HEK293 (cell line): ENCODE results near the gene RNASEH2B.

ENCODE experiments used
- CTCF ChIA-PET: fragments of 350-600 bp; formaldehyde crosslinking; extraction: SDS; loops from one replicate; lab custom pipeline; 2021; ENCODE audit warnings: antibody characterized with exemption; lab: Yijun Ruan, JAX
- POLR2A ChIA-PET: fragments of 300-600 bp; formaldehyde crosslinking; extraction: SDS; loops from one replicate; lab custom pipeline; 2020; ENCODE audit warnings: antibody characterized with exemption, inconsistent platforms; lab: Yijun Ruan, JAX
- H3K27ac ChIP-seq: fragments of 200-500 bp; sonication (Bioruptor generic); 2 replicates; pipeline ENCODE4 v1.5.1; 2014; ENCODE audit warnings: low read depth, low read length, control low read depth, inconsistent platforms; ENCODE audit errors: extremely low read depth
- H3K36me3 ChIP-seq, 2 experiments: fragments of 200-500 bp in 1 of 2; sonication (Bioruptor generic) in 1 of 2; 1 replicate in 1 of 2; 2 replicates in 1 of 2; pipeline ENCODE4 v1.5.1; 2014 to 2017; ENCODE audit warnings: inconsistent platforms in 2 of 2, low read length in 2 of 2; ENCODE audit not compliant: control insufficient read depth in 2 of 2, insufficient read depth in 1 of 2
- H3K4me1 ChIP-seq: fragments of 200-500 bp; sonication (Bioruptor generic); 2 replicates; pipeline ENCODE4 v1.5.1; 2014; ENCODE audit warnings: mild to moderate bottlenecking, low read length, inconsistent platforms; ENCODE audit not compliant: control insufficient read depth, insufficient read depth
- H3K4me3 ChIP-seq: 2 replicates; pipeline ENCODE4 v1.5.1; 2011; ENCODE audit warnings: low read depth, mild to moderate bottlenecking, control low read depth, low read length, moderate library complexity
- H3K9me3 ChIP-seq: fragments of 200-500 bp; sonication (Bioruptor generic); 2 replicates; pipeline ENCODE4 v1.5.1; 2014; ENCODE audit warnings: low read depth, low read length, inconsistent platforms; ENCODE audit not compliant: control insufficient read depth, insufficient read depth
- GLI2 ChIP-seq: fragments of 450-650 bp; formaldehyde crosslinking; IDR thresholded peaks from 2 replicates; pipeline ENCODE4; 2017; ENCODE audit warnings: missing biosample characterization, missing genetic modification characterization, low read depth, borderline replicate concordance
- HOXC10 ChIP-seq: sonication (generic); formaldehyde crosslinking; IDR thresholded peaks from 2 replicates; pipeline ENCODE4 v1.8.1; 2023; ENCODE audit warnings: mild to moderate bottlenecking, missing genetic modification reagents
- IKZF3 ChIP-seq: fragments of 450-650 bp; IDR thresholded peaks from 2 replicates; pipeline ENCODE4 v1.5.0; 2018; ENCODE audit warnings: missing biosample characterization, mild to moderate bottlenecking, missing genetic modification characterization, moderate library complexity
- SETDB1 ChIP-seq: IDR thresholded peaks from one replicate; pipeline ENCODE4 v1.6.1; 2017; ENCODE audit warnings: mild to moderate bottlenecking, low read length, moderate library complexity, mixed read lengths; ENCODE audit not compliant: insufficient read length
- SP3 ChIP-seq: fragments of 450-650 bp; formaldehyde crosslinking; IDR thresholded peaks from 2 replicates; pipeline ENCODE4 v1.5.1; 2016; ENCODE audit warnings: missing biosample characterization, missing genetic modification characterization
- ZBTB8A ChIP-seq: fragments of 450-650 bp; formaldehyde crosslinking; IDR thresholded peaks from 2 replicates; pipeline ENCODE4 v1.5.1; 2016; ENCODE audit warnings: missing biosample characterization, missing genetic modification characterization
- ZNF341 ChIP-seq: fragments of 450-650 bp; formaldehyde crosslinking; IDR thresholded peaks from 2 replicates; pipeline ENCODE4; 2016; ENCODE audit warnings: low read depth, missing biosample characterization, missing genetic modification characterization
- ZNF529 ChIP-seq: fragments of 450-650 bp; formaldehyde crosslinking; IDR thresholded peaks from 2 replicates; pipeline ENCODE4 v1.5.1; 2017; ENCODE audit warnings: missing genetic modification characterization, missing biosample characterization; ENCODE audit not compliant: insufficient replicate concordance
- ZNF707 ChIP-seq: fragments of 450-650 bp; formaldehyde crosslinking; IDR thresholded peaks from 2 replicates; pipeline ENCODE4 v1.5.1; 2016; ENCODE audit warnings: missing biosample characterization, missing genetic modification characterization
- ZNF776 ChIP-seq: fragments of 450-650 bp; formaldehyde crosslinking; IDR thresholded peaks from 2 replicates; pipeline ENCODE4 v1.5.0; 2017; ENCODE audit warnings: missing biosample characterization, missing genetic modification characterization, borderline replicate concordance
- TF ChIP-seq, protein P1 (sequence below): fragments of 450-650 bp; formaldehyde crosslinking; IDR thresholded peaks from 2 replicates; pipeline ENCODE4 v1.5.1; 2016; ENCODE audit warnings: missing biosample characterization, missing genetic modification characterization
- TF ChIP-seq, protein P2 (sequence below): fragments of 450-650 bp; formaldehyde crosslinking; IDR thresholded peaks from 2 replicates; pipeline ENCODE4 v1.5.1; 2016; ENCODE audit warnings: missing biosample characterization, missing genetic modification characterization
- TF ChIP-seq, protein P3 (sequence below): fragments of 450-650 bp; formaldehyde crosslinking; IDR thresholded peaks from 2 replicates; pipeline ENCODE4 v1.5.1; 2016; ENCODE audit warnings: missing biosample characterization, missing genetic modification characterization
- TF ChIP-seq, protein P4 (sequence below): fragments of 450-650 bp; formaldehyde crosslinking; optimal IDR thresholded peaks from 2 replicates; pipeline ENCODE3; 2016; ENCODE audit warnings: missing biosample characterization, mild to moderate bottlenecking, missing genetic modification characterization
- TF ChIP-seq, protein P5 (sequence below): fragments of 450-650 bp; formaldehyde crosslinking; IDR thresholded peaks from 2 replicates; pipeline ENCODE4 v1.5.1; 2016; ENCODE audit warnings: missing biosample characterization, missing genetic modification characterization
- TF ChIP-seq, protein P6 (sequence below): fragments of 450-650 bp; formaldehyde crosslinking; IDR thresholded peaks from 2 replicates; pipeline ENCODE4 v1.5.1; 2016; ENCODE audit warnings: missing biosample characterization, missing genetic modification characterization
- TF ChIP-seq, protein P7 (sequence below): fragments of 450-650 bp; formaldehyde crosslinking; IDR thresholded peaks from 2 replicates; pipeline ENCODE4 v1.5.1; 2017; ENCODE audit warnings: missing biosample characterization, mild to moderate bottlenecking, missing genetic modification characterization, moderate library complexity

RNASEH2B gene

DNA sequence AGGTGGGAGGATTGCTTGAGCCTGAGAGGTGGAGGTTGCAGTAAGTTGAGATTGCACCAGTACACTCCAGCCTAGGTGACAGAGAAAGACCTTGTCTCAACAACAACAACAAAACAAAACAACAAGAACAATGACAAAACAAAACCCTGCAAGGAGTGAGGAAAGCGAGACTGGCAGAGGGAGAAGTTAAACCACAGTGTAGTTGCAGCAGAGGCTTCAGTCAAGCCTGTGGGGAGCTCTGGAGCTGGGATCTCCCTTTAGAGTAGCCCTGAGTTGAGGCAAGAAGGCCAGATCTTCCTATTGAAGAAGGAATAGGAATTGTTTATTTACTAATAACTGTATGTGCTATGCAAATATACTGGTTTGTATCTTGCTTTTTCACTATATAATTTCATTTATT, 25.3 kb upstream of the RNASEH2B start (continued):
- TF ChIP-seq GLI2 (tag by site-specific recombination) (no peak), IKZF3 (tag by site-specific recombination) (no peak), ZNF776 (tag by site-specific recombination) (no peak)
- TF ChIP-seq, all 188 proteins: peak for 0

DNA sequence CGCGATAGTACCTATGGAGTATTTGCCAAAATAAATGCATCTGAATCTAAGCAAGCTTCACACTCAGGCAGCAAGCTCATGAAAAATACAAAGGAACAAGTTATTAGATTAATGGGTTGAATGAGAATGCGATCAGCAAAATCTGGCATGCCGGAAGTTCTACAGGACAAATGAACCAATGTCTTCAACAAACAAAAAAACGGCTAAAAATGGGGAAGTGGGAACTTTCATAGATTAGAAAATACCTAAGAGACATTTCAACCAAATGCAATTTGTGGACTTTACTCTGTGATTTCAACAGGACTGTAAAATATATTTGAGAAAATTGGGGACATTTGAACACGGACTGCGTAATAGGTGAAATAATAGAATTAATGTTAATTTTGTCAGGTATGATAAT, 22.4 kb upstream of the RNASEH2B start:
- ChIA-PET CTCF (no interaction called here), POLR2A (no interaction called here)
- H3K4me1 ChIP-seq, result no peaks in the 10 kb centered on the region
- TF ChIP-seq HOXC10 (CRISPR knock-in tag), result no peak
- no peak for TF ChIP-seq SP3 (tag by site-specific recombination)
- no peak for TF ChIP-seq ZNF529 (tag by site-specific recombination)
- TF ChIP-seq, protein P1, sequence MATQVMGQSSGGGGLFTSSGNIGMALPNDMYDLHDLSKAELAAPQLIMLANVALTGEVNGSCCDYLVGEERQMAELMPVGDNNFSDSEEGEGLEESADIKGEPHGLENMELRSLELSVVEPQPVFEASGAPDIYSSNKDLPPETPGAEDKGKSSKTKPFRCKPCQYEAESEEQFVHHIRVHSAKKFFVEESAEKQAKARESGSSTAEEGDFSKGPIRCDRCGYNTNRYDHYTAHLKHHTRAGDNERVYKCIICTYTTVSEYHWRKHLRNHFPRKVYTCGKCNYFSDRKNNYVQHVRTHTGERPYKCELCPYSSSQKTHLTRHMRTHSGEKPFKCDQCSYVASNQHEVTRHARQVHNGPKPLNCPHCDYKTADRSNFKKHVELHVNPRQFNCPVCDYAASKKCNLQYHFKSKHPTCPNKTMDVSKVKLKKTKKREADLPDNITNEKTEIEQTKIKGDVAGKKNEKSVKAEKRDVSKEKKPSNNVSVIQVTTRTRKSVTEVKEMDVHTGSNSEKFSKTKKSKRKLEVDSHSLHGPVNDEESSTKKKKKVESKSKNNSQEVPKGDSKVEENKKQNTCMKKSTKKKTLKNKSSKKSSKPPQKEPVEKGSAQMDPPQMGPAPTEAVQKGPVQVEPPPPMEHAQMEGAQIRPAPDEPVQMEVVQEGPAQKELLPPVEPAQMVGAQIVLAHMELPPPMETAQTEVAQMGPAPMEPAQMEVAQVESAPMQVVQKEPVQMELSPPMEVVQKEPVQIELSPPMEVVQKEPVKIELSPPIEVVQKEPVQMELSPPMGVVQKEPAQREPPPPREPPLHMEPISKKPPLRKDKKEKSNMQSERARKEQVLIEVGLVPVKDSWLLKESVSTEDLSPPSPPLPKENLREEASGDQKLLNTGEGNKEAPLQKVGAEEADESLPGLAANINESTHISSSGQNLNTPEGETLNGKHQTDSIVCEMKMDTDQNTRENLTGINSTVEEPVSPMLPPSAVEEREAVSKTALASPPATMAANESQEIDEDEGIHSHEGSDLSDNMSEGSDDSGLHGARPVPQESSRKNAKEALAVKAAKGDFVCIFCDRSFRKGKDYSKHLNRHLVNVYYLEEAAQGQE, result no peak
- no peak for TF ChIP-seq ZBTB8A (tag by site-specific recombination)
- no peak for TF ChIP-seq ZNF341 (tag by site-specific recombination)
- TF ChIP-seq, protein P2, sequence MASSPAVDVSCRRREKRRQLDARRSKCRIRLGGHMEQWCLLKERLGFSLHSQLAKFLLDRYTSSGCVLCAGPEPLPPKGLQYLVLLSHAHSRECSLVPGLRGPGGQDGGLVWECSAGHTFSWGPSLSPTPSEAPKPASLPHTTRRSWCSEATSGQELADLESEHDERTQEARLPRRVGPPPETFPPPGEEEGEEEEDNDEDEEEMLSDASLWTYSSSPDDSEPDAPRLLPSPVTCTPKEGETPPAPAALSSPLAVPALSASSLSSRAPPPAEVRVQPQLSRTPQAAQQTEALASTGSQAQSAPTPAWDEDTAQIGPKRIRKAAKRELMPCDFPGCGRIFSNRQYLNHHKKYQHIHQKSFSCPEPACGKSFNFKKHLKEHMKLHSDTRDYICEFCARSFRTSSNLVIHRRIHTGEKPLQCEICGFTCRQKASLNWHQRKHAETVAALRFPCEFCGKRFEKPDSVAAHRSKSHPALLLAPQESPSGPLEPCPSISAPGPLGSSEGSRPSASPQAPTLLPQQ (tag by site-specific recombination), result no peak
- no peak for TF ChIP-seq SETDB1
- TF ChIP-seq ZNF707, result no peak
- TF ChIP-seq, protein P3, sequence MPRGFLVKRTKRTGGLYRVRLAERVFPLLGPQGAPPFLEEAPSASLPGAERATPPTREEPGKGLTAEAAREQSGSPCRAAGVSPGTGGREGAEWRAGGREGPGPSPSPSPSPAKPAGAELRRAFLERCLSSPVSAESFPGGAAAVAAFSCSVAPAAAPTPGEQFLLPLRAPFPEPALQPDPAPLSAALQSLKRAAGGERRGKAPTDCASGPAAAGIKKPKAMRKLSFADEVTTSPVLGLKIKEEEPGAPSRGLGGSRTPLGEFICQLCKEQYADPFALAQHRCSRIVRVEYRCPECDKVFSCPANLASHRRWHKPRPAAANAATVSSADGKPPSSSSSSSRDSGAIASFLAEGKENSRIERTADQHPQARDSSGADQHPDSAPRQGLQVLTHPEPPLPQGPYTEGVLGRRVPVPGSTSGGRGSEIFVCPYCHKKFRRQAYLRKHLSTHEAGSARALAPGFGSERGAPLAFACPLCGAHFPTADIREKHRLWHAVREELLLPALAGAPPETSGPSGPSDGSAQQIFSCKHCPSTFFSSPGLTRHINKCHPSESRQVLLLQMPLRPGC, result no peak
- TF ChIP-seq, protein P4, sequence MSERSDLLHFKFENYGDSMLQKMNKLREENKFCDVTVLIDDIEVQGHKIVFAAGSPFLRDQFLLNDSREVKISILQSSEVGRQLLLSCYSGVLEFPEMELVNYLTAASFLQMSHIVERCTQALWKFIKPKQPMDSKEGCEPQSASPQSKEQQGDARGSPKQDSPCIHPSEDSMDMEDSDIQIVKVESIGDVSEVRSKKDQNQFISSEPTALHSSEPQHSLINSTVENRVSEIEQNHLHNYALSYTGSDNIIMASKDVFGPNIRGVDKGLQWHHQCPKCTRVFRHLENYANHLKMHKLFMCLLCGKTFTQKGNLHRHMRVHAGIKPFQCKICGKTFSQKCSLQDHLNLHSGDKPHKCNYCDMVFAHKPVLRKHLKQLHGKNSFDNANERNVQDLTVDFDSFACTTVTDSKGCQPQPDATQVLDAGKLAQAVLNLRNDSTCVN, result no peak
- TF ChIP-seq, protein P5, sequence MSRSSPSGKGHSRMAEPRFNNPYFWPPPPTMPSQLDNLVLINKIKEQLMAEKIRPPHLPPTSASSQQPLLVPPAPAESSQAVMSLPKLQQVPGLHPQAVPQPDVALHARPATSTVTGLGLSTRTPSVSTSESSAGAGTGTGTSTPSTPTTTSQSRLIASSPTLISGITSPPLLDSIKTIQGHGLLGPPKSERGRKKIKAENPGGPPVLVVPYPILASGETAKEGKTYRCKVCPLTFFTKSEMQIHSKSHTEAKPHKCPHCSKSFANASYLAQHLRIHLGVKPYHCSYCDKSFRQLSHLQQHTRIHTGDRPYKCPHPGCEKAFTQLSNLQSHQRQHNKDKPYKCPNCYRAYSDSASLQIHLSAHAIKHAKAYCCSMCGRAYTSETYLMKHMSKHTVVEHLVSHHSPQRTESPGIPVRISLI (tag by site-specific recombination), result no peak
- TF ChIP-seq, protein P6, sequence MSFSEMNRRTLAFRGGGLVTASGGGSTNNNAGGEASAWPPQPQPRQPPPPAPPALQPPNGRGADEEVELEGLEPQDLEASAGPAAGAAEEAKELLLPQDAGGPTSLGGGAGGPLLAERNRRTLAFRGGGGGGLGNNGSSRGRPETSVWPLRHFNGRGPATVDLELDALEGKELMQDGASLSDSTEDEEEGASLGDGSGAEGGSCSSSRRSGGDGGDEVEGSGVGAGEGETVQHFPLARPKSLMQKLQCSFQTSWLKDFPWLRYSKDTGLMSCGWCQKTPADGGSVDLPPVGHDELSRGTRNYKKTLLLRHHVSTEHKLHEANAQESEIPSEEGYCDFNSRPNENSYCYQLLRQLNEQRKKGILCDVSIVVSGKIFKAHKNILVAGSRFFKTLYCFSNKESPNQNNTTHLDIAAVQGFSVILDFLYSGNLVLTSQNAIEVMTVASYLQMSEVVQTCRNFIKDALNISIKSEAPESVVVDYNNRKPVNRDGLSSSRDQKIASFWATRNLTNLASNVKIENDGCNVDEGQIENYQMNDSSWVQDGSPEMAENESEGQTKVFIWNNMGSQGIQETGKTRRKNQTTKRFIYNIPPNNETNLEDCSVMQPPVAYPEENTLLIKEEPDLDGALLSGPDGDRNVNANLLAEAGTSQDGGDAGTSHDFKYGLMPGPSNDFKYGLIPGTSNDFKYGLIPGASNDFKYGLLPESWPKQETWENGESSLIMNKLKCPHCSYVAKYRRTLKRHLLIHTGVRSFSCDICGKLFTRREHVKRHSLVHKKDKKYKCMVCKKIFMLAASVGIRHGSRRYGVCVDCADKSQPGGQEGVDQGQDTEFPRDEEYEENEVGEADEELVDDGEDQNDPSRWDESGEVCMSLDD (tag by site-specific recombination), result no peak
- TF ChIP-seq, protein P7, sequence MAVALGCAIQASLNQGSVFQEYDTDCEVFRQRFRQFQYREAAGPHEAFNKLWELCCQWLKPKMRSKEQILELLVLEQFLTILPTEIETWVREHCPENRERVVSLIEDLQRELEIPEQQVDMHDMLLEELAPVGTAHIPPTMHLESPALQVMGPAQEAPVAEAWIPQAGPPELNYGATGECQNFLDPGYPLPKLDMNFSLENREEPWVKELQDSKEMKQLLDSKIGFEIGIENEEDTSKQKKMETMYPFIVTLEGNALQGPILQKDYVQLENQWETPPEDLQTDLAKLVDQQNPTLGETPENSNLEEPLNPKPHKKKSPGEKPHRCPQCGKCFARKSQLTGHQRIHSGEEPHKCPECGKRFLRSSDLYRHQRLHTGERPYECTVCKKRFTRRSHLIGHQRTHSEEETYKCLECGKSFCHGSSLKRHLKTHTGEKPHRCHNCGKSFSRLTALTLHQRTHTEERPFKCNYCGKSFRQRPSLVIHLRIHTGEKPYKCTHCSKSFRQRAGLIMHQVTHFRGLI (tag by site-specific recombination), result no peak
- TF ChIP-seq, all 188 proteins: peak for 0
- no peaks in the 10 kb centered on the region for H3K36me3 ChIP-seq
- no peak overlapping the region for H3K4me3 ChIP-seq
- H3K27ac ChIP-seq, result no peak overlapping the region
- H3K9me3 ChIP-seq, result no peaks in the 10 kb centered on the region
